Measurements from ENCODE around the gene PEX3.
"Not testable (repeated sequence)": the region's sequence is repeated elsewhere in the genome, so short reads cannot be mapped to it uniquely, and the experiment has no call there.

The PEX3 gene

DNA sequence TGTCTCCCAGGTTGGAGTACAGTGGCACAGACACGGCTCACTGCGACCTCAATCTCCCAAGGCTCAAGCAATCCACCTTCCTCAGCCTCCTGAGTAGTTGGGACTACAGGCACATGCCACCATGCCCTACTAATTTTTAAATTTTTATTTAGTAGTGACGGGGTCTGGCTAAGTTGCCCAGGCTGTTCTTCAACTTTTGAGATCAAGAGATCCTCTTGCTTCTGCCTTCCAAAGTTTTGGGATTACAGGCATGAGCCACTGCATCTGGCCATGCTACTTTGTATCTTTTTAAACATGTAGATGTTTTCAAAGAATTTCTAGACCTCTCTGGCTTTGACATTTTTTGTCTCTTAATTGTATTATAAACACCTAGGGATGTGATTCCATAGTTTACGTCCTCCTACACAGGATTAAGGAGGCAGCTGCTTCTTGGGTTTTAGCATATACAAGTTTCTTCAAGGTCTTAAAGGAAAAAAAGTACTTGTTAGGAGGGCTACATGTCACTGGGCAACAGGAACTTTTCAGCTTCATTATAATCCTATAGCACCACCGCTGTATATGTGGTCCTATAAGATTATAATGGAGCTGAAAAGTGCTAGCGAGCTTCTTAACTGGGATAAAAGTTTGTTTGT is 1.4 kb upstream of the PEX3 start:
- no peak for DNase-seq

DNA sequence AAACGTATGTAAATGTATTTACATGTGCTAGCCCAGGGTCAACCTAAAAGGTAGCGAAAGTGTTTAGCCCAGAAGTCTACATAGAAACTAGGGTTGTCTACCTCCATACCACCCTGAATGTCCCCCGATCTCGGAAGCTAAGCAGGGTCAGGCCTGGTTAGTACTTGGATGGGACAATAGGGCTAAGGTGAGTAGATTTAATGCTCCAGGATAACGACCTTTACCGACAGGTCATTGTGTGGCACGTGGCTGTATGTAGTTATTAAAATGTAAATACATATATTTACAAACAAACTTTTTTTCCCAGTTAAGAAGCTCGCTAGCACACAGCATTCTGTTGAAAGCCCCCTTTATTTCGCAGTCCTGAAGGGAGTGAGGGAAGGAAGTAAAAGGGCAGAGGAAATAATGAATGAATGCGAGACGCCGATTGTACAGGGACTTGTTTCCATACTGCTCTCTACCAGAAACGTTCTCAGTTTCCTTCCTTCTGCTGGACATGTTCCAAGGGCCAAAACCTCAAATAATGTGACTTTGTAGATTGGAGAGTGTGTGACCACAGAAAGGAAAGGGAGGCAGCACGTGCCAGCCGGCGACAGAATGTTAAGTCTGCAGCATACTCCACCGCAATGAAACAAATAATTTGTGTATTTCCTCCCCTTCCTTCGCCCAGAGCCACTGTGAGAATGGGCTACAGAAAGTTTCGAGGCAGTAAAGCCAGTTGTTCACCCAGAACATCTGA is 722 bp upstream of the PEX3 start:
- DNase-seq: no peak

DNA sequence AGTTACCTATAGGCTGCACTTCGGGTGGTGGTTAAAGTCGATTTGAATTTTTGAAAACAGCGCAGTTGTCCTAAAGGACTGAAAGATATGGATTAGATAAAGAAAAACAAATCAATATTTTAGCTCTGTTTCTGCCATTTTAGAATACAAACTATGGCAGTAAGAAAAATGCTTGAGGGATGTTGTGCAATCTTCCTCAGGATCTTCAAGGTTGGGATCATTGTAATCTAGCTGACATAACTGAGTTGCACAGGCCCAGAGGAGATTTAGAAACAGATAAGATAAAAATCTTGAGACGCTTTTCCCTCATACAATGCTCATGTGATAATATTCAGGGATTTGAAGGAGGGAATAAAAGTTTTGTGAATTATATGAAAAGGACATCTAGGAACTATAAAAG is 926 bp downstream of the PEX3 start:
- no peak for DNase-seq

DNA sequence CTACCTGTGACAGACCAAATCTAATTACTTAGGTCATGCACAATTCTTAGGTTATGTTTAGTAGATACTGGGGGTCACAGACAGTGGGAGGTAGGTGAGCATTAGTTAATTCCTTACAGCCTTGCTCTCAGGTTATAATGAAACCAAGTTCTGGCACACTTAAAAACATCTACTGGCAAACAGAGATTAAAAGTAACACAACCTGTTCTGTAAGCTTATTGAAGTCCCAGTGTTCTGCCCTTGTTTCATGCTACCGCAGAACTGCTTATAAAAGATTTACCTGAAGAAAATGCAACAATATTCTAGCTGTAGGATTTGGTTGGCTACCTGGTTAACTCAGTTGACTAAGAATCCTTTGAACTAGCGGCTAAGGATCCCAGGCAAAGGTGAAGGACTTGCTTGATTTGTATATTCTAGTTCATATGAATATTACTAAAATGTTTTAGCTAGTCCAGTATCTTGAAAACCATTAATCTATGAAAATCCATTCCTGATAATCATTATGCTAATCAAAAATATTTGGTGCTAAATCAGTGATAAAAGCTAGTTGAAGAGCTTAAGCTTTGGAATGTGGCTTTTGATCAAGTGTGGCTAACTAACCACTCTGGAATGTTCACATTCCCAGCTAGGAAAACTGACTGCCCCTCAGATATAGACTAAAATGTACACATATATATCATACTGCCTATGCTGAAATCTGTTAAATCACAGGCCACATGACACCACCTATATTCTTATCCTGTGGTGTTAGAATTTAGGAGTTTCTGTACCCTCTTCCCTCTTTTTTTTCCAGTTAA is 7.2 kb downstream of the PEX3 start:
- DNase-seq: no peak

DNA sequence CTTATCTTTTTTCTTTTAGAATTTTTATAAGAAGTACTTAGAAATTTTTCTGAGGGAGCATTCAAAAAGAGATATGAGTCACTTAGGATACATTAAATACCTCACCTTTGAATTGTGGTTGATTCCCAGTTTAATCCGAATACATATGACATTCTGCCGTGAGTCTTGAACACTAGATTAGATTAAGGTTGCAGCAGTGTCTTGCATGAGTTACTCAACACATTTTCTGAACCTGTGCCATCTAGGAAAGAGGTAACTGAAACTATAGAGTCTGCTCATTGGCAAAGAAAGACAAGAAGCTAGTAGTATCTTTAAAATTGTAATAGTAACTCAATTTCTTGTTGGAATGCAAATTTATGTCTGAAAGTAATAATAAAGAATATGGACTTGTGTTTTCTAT is 14.9 kb downstream of the PEX3 start:
- no peak for DNase-seq

DNA sequence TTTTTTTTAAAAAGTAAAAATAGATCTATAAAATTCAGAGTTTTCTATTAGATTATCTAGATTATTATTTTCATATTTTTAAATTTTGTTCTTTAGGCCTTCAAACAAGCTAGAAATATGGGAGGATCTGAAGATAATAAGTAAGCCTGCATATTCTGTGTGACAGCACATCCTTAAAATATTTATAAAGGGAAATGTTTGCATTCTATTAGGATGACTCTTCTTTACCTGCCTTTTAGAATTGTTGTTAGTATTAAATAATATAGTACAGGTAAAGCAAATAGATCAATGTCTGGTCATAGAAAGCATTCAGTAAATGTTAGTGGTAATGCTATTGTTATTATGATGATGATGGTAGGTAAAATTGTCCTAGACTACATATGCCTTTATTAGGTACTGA is 17.4 kb downstream of the PEX3 start:
- DNase-seq: no peak

DNA sequence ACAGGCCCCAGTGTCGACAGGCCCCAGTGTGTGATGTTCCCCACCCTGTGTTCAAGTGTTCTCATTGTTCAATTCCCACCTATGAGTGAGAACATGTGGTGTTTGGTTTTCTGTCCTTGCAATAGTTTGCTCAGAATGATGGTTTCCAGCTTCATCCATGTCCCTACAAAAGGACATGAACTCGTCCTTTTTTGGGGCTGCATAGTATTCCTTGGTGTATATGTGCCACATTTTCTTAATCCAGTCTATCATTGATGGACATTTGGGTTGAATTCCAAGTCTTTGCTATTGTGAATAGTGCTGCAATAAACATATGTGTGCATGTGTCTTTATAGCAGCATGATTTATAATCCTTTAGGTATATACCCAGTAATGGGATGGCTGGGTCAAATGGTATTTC is 18.2 kb downstream of the PEX3 start:
- not testable (repeated sequence) for DNase-seq

DNA sequence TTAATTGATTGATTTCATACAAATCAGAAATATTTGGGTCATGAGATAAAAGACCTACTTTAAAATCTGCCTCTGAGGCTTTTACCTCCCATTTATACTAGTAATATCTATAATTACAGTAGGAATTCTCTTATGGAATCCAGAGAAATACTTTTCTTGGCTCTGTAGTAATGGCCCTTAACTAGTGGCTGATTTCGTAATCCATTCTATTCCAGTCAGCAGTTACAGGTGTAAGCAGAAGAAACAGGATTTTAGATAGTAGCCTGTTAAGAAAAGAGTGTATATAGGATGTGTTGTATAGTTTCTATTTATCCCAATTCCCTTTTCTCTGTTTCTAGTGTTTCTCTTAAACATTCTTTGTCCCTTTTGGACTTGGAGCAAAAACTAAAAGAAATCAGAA is 21.2 kb downstream of the PEX3 start:
- DNase-seq: no peak

DNA sequence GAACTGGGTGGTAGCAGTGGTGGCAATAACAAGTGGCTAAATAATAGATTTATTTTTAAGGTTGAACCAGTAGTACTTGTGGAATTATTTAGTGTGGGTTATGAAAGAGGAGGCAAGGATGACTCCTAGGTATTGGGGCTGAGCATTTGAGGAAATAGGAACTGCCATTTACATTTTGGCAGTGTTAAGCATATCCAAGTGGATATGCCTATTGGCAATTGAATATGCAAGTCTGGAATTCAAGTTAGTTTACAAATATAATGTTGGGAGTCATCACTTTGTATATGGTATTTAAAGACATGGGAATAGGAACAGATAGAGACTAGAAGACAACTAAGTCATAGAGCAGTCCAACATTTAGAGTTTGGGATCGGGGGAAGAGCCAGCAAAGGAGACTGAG is 25.9 kb downstream of the PEX3 start:
- no peak for DNase-seq

DNA sequence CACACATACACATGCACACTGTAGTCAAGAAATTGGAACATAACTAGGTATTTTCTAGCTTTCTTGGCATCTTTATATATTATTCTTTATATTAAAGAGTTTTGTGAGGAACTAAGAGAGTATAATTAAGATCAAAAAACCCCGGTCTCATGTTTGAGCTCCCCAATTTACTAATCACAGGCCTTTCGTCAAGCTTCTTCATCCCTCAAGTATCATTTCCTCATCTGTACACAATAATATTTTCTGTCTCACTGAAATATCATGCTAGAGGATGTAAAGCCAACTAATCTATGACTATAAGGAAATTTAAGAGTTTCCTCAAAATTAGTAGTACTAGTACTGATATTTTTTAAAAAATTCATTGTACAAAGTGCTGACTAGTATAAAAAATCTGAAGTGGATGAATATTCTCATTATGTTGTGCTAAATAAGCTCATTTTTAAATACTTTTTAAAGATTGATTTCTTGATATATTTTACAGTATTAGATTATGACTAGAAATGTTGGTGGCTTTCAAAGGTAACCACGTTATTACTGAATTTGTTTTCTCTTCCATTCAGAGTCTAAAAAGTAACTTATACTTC is 28.0 kb downstream of the PEX3 start:
- no peak for DNase-seq

DNA sequence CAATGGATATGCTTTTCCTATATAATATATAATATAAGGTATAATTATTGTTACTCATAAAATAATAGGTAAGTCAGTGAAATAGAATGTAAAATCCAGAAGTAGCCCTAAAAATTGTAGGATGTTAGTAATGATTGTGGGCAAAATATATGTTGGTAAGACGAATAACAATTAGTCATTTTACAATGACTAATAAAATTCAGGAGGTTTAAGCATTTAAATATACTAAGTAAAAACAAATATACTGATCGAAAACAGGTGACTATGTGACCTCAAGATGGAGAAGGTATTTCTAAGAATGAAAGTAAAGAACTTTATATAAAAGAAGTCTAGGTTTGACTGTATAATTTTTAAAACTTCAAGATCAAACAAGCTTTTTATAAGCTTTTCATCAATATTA is 32.0 kb downstream of the PEX3 start:
- no peak for DNase-seq

DNA sequence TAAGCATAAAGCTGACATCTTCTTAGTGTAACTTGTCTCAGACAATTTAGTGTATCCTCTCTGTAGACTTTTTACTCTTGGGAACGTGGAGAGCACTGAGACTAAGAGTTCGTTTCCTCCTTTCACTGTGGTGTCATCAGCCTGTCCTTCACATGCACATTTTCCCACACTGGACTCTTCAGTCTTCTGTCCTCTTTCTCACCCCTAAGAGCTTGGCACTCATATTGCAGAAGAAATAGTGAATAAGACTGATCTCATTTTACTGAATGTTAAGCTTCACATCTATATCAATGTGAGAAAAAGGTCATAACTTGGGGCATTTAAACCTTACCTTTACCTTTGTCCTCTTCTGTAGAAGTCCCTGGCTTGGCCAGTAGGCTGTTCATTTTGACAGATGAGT is 35.4 kb downstream of the PEX3 start:
- DNase-seq: no peak

DNA sequence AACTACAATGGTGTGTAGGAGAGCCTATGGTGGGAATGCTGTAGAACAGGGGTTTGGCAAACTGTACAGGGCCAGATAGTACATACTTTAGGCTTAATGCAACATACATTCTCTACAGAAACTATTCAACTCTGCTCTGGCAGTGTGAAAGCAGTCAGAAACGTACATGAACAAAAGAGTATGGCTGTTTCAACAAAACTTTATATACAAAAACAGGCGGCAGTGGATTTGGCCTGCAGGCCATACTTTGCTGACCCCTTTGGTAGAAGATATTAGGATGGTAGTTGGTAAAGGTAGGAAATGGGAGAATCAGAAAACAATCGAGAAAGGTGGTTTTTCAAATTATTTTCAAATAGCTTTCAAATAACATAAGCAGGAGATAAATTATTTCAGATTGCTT is 36.1 kb downstream of the PEX3 start:
- DNase-seq: no peak

DNA sequence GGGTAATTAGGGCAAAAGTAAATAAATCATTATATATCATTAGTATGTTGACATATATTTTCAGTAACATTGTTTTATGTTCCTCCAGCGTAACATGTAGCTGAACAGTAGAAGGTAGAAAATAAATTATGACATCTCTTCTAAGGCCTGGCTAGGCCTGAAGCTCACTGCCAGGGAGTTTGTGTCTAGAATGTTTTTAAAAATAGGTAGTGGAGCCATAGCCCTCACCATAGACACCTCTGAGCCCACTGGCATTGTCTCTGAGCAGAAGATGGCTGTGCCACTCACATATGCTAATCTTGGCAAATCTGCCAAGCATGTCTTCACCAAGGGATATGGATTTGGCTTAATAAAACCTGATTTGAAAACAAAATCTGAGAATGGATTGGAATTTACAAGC is 39.6 kb downstream of the PEX3 start:
- no peak for DNase-seq

DNA sequence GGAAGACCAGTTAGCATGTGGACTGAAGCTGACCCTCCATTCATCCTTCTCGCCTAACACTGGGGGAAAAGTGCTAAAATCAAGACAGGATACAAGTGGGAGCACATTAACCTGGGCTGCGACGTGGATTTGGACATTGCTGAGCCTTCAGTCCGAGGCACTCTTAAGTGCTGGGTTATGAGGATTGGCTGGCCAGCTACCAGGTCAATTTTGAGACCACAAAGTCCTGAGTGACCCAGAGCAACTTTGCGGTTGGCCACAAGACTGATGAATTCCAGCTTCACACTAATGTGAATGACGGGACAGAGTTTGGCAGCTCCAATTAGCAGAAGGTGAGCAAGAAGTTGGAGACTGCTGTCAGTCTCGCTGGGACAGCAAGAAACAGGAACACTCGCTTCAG is 40.2 kb downstream of the PEX3 start:
- no peak for DNase-seq

DNA sequence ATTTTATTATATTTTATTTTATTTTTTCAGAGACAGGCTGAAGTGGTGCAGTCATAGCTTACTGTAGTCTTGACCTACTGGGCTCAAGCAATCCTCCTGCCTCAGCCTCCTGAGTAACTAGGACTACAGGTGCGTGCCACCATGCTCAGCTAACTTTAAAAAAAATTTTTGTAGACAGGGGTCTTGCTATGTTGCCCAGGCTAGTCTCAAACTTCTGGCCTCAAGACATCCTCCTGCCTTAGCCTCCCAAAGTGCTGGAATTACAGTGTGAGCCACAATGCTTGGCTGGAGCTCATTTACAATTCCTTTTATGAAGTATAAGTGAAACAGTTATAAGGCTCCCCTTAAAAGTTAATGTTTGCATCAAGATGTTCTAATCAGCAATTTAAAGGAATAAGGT is 46.4 kb downstream of the PEX3 start:
- no peak for DNase-seq

DNA sequence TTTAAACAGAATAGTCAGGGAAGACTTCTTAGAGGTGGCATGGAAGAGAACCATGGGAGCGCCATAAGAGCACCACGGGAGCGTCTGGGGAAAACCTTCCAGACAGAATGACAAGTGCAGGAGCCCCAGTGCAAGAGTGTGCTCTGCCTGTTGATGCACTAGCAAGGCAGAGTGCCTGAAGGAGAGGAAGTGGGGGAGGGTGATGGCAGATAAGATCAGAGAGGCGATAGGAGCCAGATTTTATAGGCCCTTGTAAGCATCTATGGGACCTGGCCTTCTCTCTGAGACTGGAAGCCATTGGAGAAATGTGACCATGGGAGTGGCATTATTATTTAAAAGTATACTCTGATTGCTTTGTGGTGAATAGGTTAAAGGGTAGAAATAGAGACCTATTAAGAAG is 47.8 kb downstream of the PEX3 start:
- no peak for DNase-seq

DNA sequence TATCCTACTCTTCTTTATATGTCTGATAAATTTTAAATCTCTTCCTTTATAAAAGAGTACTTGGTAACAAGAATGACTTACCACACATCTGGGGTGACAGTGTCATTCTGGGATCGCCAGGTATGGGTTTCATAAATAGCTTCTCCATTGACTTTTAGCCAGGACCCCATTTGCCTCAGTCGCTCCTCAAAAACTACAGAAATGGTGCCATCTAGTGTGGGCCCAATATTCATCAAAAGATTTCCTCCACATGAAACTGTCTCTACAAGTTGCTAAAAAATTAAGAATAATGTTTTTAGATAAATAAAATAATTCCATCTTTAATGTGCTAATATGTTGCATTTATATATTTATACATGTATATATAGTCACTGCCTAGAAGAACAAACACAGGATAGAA is 51.2 kb downstream of the PEX3 start:
- no peak for DNase-seq

DNA sequence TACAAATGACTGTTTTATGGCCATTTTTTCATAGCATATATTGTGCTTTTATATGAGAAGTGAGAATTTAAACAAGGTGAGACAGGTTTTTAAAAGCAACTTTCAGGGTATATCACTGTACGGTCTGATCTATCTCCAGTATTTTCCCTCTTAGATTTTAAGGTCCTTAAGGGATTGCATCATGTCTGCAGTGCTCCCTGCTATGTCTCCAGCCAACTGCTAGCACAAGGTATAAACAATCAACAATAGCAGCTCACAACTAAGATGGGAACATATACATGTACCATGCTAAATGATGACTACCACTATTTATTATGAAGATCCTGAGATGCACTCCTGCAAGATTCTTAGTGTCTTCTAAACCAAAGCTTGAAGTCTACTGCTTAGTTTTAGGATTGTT is 53.8 kb downstream of the PEX3 start:
- DNase-seq: no peak

DNA sequence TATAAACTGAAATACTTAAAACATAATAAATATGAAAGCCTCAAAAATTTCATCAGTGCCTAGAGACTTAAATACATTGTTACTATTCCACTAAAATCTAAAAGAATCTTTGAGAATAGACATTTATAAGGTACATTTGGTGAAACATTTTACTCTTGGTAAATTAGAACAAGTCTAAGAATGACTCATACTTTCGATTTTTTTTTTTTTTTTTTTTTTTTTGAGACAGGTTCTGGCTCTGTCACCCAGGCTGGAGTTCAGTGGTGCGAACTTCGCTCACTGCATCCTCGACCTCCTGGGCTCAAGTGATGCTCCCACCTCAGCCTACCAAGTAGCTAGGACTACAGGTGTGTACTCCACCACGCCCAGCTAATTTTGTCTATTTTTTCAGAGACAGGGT is 54.5 kb downstream of the PEX3 start:
- DNase-seq: no peak

DNA sequence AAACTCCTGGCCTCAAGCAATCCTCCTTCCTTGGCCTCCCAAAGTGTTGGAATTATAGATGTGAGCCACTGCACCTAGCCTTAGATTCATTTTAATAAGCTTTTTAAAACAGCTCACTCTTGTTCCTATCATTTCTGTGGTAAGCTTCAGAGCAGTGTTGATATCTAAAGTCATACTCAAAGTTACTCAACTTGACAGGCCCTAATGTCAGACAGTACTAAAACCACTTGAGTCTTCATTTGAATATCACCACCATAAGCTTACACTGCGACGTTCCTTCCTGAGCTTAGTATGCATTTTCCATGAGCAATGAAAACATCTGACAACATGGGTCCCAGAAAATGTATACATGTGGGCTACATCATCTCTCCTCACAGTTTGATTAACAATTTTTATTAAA is 54.9 kb downstream of the PEX3 start:
- no peak for DNase-seq

DNA sequence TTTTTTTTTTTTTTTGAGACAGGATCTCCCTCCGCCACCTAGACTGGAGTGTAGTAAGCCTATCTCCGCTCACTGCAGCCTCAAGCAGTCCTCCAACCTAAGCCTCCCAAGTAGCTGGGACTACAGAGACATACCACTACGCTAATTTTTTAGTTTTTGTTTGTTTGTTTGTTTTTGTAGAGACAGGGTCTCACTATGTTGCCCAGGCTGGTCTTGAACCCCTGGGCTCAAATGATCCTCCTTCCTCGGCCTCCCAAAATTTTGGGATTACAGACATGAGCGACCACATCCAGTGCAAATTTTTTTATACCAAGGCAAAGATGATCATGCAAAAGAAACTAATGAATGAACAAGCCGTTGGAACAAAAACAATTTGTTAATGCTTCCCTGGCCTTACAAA is 55.6 kb downstream of the PEX3 start:
- no peak for DNase-seq

DNA sequence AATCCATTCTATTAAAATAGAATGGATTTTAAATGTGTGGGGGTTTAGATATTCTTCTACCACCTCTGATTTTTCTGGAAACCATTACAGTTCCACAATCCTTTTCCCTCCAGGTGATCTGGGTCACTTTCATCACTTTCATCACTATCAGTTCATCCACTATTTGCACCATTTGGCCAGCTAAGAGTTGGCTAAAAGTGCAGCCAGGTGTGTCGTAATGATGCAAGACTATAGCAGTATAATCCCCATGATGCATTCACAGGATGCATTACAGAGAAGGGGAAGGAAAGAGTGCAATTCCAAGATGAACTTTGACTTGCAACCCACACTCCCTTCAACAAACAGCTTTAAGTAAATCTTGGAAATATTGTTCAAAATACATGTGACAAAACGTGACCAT is 56.0 kb downstream of the PEX3 start:
- no peak for DNase-seq

All from 8988T (cell line).